ENCODE measurements around the gene NBAS. TPM values are rescaled to one million over a fixed set of nuclear protein-coding genes. Genes with fewer than 3 reads are reported as not detected.
"Not testable (repeated sequence)": the region's sequence is repeated elsewhere in the genome, so short reads cannot be mapped to it uniquely, and the experiment has no call there.

The NBAS gene
- total RNA-seq, 1 experiment from 2014 or later: 36.3 TPM

GRCh38 chr2:15323227-15323626 lies 237.9 kb downstream of the NBAS start:
- H3K27me3 ChIP-seq (ENCODE audit: control insufficient read depth, insufficient read depth, low read length): no peaks in the 10 kb centered on the region
- intact Hi-C loops (cut with micrococcal nuclease; ENCODE audit: unreplicated experiment): no loop called here
- no peaks in the 10 kb centered on the region for H3K9me3 ChIP-seq (ENCODE audit: control insufficient read depth, insufficient read depth, low read depth, low read length)
- no peak overlapping the region for H3K4me3 ChIP-seq (ENCODE audit: low read depth in 2 of 2, low read length in 2 of 2)
- no peak for TF ChIP-seq CTCF (IDR thresholded peaks at IDR 0.05)
- no peak for TF ChIP-seq REST (IDR thresholded peaks at IDR 0.05; ENCODE audit: insufficient read depth in 1 of 2, low read depth in 2 of 2, low read length in 1 of 2)
- peaks cover 2% of the 10 kb centered on the region; the same call in 1 of the 2 replicates for H3K36me3 ChIP-seq (ENCODE audit: control insufficient read depth, insufficient read depth, low read length)
- no peak overlapping the region for H3K27ac ChIP-seq (ENCODE audit: low read length)
- in situ Hi-C loops (cut with HindIII; ENCODE audit: low pct_unique_long_range_greater_than_20kb, low sequenced_read_pairs): no loop called here
- no peak for ATAC-seq
- BruUV-seq (replicated peaks): no TSS peak
- DNase-seq (ENCODE audit: low read depth, low spot score): no peak
- ChIA-PET CTCF (no interaction called here), POLR2A (no interaction called here)
- H3K4me1 ChIP-seq (ENCODE audit: control insufficient read depth, insufficient read depth, low read length): no peaks in the 10 kb centered on the region

- H3K27me3 ChIP-seq (ENCODE audit: control insufficient read depth, insufficient read depth, low read length); H3K27ac ChIP-seq (ENCODE audit: low read length); ATAC-seq; BruUV-seq (replicated peaks); H3K4me1 ChIP-seq (ENCODE audit: control insufficient read depth, insufficient read depth, low read length); H3K4me3 ChIP-seq (ENCODE audit: low read depth in 2 of 2, low read length in 2 of 2); H3K9me3 ChIP-seq (ENCODE audit: control insufficient read depth, insufficient read depth, low read depth, low read length); H3K36me3 ChIP-seq (ENCODE audit: control insufficient read depth, insufficient read depth, low read length); DNase-seq (ENCODE audit: low read depth, low spot score); intact Hi-C loops (cut with micrococcal nuclease; ENCODE audit: unreplicated experiment); CTCF ChIA-PET; POLR2A ChIA-PET; in situ Hi-C loops (cut with HindIII; ENCODE audit: low pct_unique_long_range_greater_than_20kb, low sequenced_read_pairs): not testable (repeated sequence)
Measured at GRCh38 chr2:15321481-15321880, 239.7 kb downstream of the NBAS start.

GRCh38 chr2:15316370-15316814 lies 244.7 kb downstream of the NBAS start:
- in situ Hi-C loops (cut with HindIII; ENCODE audit: low pct_unique_long_range_greater_than_20kb, low sequenced_read_pairs): no loop called here
- no peak for TF ChIP-seq TCF7L2 (IDR thresholded peaks at IDR 0.05; ENCODE audit: low read depth, low read length)
- TF ChIP-seq CTCF (IDR thresholded peaks at IDR 0.05): no peak
- TF ChIP-seq SIN3A (IDR thresholded peaks at IDR 0.05; ENCODE audit: borderline replicate concordance, insufficient read depth, low read depth, low read length): no peak
- Histone ChIP-seq H3K9me3 (ENCODE audit: control insufficient read depth, insufficient read depth, low read depth, low read length) (no peaks in the 10 kb centered on the region), H3K27me3 (ENCODE audit: control insufficient read depth, insufficient read depth, low read length) (no peaks in the 10 kb centered on the region), H3K4me3 (ENCODE audit: low read depth in 2 of 2, low read length in 2 of 2) (no peak overlapping the region), H3K4me1 (ENCODE audit: control insufficient read depth, insufficient read depth, low read length) (no peaks in the 10 kb centered on the region), H3K36me3 (ENCODE audit: control insufficient read depth, insufficient read depth, low read length) (no peaks in the 10 kb centered on the region), H3K27ac (ENCODE audit: low read length) (no peak overlapping the region)
- ATAC-seq (no peak), DNase-seq (ENCODE audit: low read depth, low spot score) (no peak)
- CTCF ChIA-PET: no interaction called here
- intact Hi-C loops (cut with micrococcal nuclease; ENCODE audit: unreplicated experiment): no loop called here
- BruUV-seq (replicated peaks): no TSS peak
- POLR2A ChIA-PET: no interaction called here

All from Panc1 (cell line).